Loucy (cell line): ENCODE data around the gene SPECC1.

Experiments used
- EZH2phosphoT487 ChIP-seq: fragments of 200-600 bp; IDR thresholded peaks from 2 replicates; pipeline ENCODE4 v1.6.1; 2018; ENCODE audit warnings: antibody characterized with exemption, mild to moderate bottlenecking, moderate library complexity, borderline replicate concordance
- TF ChIP-seq, protein P1 (sequence below): fragments of 200-600 bp; sonication (generic); conservative IDR thresholded peaks from 2 replicates; pipeline ENCODE4 v1.5.1; 2014; ENCODE audit warnings: mild to moderate bottlenecking, antibody characterized with exemption, low read length

DNA sequence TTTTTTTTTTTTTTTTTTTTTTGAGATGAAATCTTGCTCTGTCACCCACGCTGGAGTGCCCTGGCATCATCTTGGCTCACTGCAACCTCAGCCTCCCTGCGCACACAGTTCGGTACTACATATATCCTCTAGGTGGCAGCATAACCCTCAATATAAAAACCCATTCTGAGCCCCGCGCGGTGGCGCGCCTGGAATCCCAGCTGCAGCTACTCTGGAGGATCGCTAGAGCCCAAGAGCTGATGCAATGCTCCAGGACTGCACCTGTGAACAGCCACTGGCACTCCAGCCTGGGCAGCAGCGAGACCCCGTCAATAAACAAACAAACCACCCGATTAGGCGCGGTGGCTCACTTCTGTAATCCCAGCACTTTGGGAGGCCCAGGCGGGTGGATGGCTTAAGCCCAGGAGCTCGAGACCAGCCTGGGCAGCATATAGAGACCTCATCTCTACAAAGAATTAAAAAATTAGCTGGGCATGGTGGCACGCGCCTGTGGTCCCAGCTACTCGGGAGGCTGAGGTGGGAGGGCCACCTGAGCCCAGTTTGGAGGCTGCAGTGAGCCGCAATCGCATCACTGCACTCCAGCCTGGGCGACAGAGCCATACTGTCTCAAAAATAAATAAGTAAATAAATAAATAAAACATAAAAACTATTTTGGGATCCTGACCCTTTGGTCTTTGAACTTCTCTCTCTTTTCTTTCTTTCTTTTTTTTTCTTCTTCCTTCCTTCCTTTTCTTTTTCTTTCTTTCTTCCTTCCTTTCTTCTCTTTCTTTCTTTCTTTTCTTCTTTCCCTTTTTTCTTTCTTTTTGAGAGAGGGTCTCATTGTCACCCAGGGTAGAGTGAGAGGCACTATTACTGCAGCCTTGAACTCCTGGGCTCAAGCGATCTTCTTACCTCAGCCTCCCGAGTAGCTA is 16.1 kb upstream of the SPECC1 start:
- TF ChIP-seq, protein P1, sequence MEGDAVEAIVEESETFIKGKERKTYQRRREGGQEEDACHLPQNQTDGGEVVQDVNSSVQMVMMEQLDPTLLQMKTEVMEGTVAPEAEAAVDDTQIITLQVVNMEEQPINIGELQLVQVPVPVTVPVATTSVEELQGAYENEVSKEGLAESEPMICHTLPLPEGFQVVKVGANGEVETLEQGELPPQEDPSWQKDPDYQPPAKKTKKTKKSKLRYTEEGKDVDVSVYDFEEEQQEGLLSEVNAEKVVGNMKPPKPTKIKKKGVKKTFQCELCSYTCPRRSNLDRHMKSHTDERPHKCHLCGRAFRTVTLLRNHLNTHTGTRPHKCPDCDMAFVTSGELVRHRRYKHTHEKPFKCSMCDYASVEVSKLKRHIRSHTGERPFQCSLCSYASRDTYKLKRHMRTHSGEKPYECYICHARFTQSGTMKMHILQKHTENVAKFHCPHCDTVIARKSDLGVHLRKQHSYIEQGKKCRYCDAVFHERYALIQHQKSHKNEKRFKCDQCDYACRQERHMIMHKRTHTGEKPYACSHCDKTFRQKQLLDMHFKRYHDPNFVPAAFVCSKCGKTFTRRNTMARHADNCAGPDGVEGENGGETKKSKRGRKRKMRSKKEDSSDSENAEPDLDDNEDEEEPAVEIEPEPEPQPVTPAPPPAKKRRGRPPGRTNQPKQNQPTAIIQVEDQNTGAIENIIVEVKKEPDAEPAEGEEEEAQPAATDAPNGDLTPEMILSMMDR, result peak; percentile 75
- TF ChIP-seq EZH2phosphoT487, result no peak
